ENCODE results near the gene JMJD1C.
"Not testable (repeated sequence)": the region's sequence is repeated elsewhere in the genome, so short reads cannot be mapped to it uniquely, and the experiment has no call there.

Gene JMJD1C

DNA sequence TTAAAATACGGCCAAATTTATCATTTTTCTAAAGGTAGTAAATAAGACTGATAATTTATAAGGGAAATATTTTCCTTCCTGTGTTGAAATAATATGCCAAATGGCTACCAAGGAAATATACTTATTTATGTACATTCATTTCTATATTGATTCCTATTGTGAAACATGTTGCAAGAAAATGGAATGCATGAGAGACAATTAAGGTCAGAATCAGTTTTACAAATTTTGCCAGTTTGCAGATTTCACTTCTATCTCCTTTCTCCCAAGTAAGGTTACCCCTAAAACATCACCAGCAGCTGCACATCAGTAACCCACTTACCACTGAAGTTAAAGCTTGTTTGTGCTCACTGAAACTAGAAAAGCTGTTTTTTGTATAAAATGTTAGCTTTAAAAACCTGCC is 36.2 kb upstream of the JMJD1C start:
- Histone ChIP-seq H2BK15ac (ENCODE audit: low read depth, poor library complexity, severe bottlenecking) (no peak overlapping the region), H2BK5ac (ENCODE audit: low read depth, low read length, poor library complexity, severe bottlenecking) (no peak overlapping the region), H3K4me2 (ENCODE audit: low read length, poor library complexity, severe bottlenecking) (no peak overlapping the region), H2BK12ac (ENCODE audit: low read length in 2 of 2) (no peak overlapping the region), H3K79me1 (replicated peaks; ENCODE audit: low read length, poor library complexity, severe bottlenecking) (peaks cover 5% of the 10 kb centered on the region), H4K91ac (ENCODE audit: low read length) (no peak overlapping the region), H3K18ac (ENCODE audit: low read depth in 1 of 2, low read length in 2 of 2) (no peak overlapping the region), H3K4me1 (ENCODE audit: control insufficient read depth, insufficient read depth, low read depth, low read length) (peaks cover 3% of the 10 kb centered on the region), H2AFZ (ENCODE audit: low read depth, low read length) (no peak overlapping the region), H3K36me3 (ENCODE audit: control insufficient read depth in 1 of 2, insufficient read depth in 2 of 2, low read depth in 1 of 2, low read length in 2 of 2) (no peaks in the 10 kb centered on the region), H3K4ac (ENCODE audit: low read depth in 1 of 2, low read length in 2 of 2) (no peak overlapping the region), H3K9me3 (ENCODE audit: control insufficient read depth, low read length) (no peaks in the 10 kb centered on the region), H2AK5ac (ENCODE audit: low read length, severe bottlenecking) (no peak overlapping the region), H3K14ac (ENCODE audit: low read length in 2 of 2) (no peak overlapping the region), H3K27me3 (ENCODE audit: control insufficient read depth in 1 of 2, insufficient read depth in 1 of 2, low read length in 2 of 2) (no peaks in the 10 kb centered on the region), H3K23ac (ENCODE audit: low read length in 2 of 2) (no peak overlapping the region), H3K9ac (ENCODE audit: low read length) (no peak overlapping the region), H4K8ac (ENCODE audit: low read length) (no peak overlapping the region), H3K4me3 (ENCODE audit: insufficient read depth in 1 of 2, low read depth in 1 of 2, low read length in 2 of 2) (no peak overlapping the region), H3K27ac (ENCODE audit: low read length, poor library complexity, severe bottlenecking) (no peak overlapping the region), H2BK120ac (ENCODE audit: low read depth, low read length) (no peak overlapping the region)
- no peak for DNase-seq
- WGBS, result no CpG with 5 or more reads among the region's 1 CpG

DNA sequence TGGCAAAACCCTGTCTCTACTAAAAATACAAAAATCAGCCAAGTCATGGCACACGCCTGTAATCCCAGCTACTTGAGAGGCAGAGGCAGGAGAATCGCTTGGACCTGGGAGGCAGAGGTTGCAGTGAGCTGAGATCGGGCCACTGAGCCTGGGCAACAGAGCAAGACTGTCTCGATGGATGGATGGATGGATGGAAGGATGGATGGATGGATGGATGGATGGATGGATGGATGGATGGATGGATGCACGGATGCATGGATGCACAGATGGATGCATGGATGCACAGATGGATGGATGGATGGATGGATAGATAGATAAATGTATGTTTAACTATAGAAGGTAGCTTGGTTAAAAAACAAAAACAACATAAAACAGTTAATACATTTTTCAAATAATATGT is 34.8 kb upstream of the JMJD1C start:
- H3K79me1 ChIP-seq (replicated peaks; ENCODE audit: low read length, poor library complexity, severe bottlenecking); H3K27ac ChIP-seq (ENCODE audit: low read length, poor library complexity, severe bottlenecking); H3K36me3 ChIP-seq (ENCODE audit: control insufficient read depth in 1 of 2, insufficient read depth in 2 of 2, low read depth in 1 of 2, low read length in 2 of 2); H4K91ac ChIP-seq (ENCODE audit: low read length); H3K4me1 ChIP-seq (ENCODE audit: control insufficient read depth, insufficient read depth, low read depth, low read length); H2BK5ac ChIP-seq (ENCODE audit: low read depth, low read length, poor library complexity, severe bottlenecking); H3K9me3 ChIP-seq (ENCODE audit: control insufficient read depth, low read length); H4K8ac ChIP-seq (ENCODE audit: low read length); H3K23ac ChIP-seq (ENCODE audit: low read length in 2 of 2); H3K27me3 ChIP-seq (ENCODE audit: control insufficient read depth in 1 of 2, insufficient read depth in 1 of 2, low read length in 2 of 2); H3K9ac ChIP-seq (ENCODE audit: low read length); DNase-seq; H2AK5ac ChIP-seq (ENCODE audit: low read length, severe bottlenecking); H2BK120ac ChIP-seq (ENCODE audit: low read depth, low read length); H2BK12ac ChIP-seq (ENCODE audit: low read length in 2 of 2); H3K4me2 ChIP-seq (ENCODE audit: low read length, poor library complexity, severe bottlenecking); H3K14ac ChIP-seq (ENCODE audit: low read length in 2 of 2); H3K4me3 ChIP-seq (ENCODE audit: insufficient read depth in 1 of 2, low read depth in 1 of 2, low read length in 2 of 2); H2AFZ ChIP-seq (ENCODE audit: low read depth, low read length); H3K4ac ChIP-seq (ENCODE audit: low read depth in 1 of 2, low read length in 2 of 2); H2BK15ac ChIP-seq (ENCODE audit: low read depth, poor library complexity, severe bottlenecking): not testable (repeated sequence)
- WGBS, result 87% methylated on average over 5 of the region's 5 CpGs
- peak overlapping the region in 1 of 2 experiments; percentile 48 for H3K18ac ChIP-seq (ENCODE audit: low read depth in 1 of 2, low read length in 2 of 2)

DNA sequence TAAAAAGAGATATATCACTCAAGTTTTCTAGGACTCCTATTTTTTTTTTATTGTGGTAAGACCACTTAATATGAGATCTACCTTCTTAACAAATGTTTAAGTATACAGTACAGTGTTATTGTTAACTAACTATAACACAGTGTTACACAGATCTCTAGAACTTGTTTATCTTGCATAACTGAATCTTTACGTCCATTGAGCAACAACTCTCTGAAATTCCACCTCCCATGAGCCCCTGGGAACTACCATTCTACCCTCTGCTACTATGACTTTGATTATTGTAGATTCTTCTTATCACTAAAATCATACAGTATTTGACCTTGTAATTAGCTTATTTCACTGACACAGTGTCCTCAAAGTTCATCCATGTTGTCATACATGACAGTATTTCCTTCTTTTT is 32.9 kb upstream of the JMJD1C start:
- no peak overlapping the region for H2AFZ ChIP-seq (ENCODE audit: low read depth, low read length)
- no peak overlapping the region for H3K23ac ChIP-seq (ENCODE audit: low read length in 2 of 2)
- H3K9me3 ChIP-seq (ENCODE audit: control insufficient read depth, low read length), result no peaks in the 10 kb centered on the region
- no peaks in the 10 kb centered on the region for H3K36me3 ChIP-seq (ENCODE audit: control insufficient read depth in 1 of 2, insufficient read depth in 2 of 2, low read depth in 1 of 2, low read length in 2 of 2)
- H3K4me3 ChIP-seq (ENCODE audit: insufficient read depth in 1 of 2, low read depth in 1 of 2, low read length in 2 of 2), result no peak overlapping the region
- H3K18ac ChIP-seq (ENCODE audit: low read depth in 1 of 2, low read length in 2 of 2), result no peak overlapping the region
- no peak overlapping the region for H2AK5ac ChIP-seq (ENCODE audit: low read length, severe bottlenecking)
- no peak overlapping the region for H3K4me2 ChIP-seq (ENCODE audit: low read length, poor library complexity, severe bottlenecking)
- peaks cover 3% of the 10 kb centered on the region for H3K4me1 ChIP-seq (ENCODE audit: control insufficient read depth, insufficient read depth, low read depth, low read length)
- no peak overlapping the region for H2BK15ac ChIP-seq (ENCODE audit: low read depth, poor library complexity, severe bottlenecking)
- H3K79me1 ChIP-seq (replicated peaks; ENCODE audit: low read length, poor library complexity, severe bottlenecking), result peaks cover 6% of the 10 kb centered on the region
- peak; percentile 49 for DNase-seq
- no peak overlapping the region for H2BK12ac ChIP-seq (ENCODE audit: low read length in 2 of 2)
- no peak overlapping the region for H2BK120ac ChIP-seq (ENCODE audit: low read depth, low read length)
- H3K14ac ChIP-seq (ENCODE audit: low read length in 2 of 2), result no peak overlapping the region
- no peaks in the 10 kb centered on the region for H3K27me3 ChIP-seq (ENCODE audit: control insufficient read depth in 1 of 2, insufficient read depth in 1 of 2, low read length in 2 of 2)
- no peak overlapping the region for H4K8ac ChIP-seq (ENCODE audit: low read length)
- no peak overlapping the region for H3K27ac ChIP-seq (ENCODE audit: low read length, poor library complexity, severe bottlenecking)
- no peak overlapping the region for H3K9ac ChIP-seq (ENCODE audit: low read length)
- no peak overlapping the region for H3K4ac ChIP-seq (ENCODE audit: low read depth in 1 of 2, low read length in 2 of 2)
- H4K91ac ChIP-seq (ENCODE audit: low read length), result no peak overlapping the region
- H2BK5ac ChIP-seq (ENCODE audit: low read depth, low read length, poor library complexity, severe bottlenecking), result no peak overlapping the region
- 82% methylated on average over 1 of the region's 1 CpG for WGBS

DNA sequence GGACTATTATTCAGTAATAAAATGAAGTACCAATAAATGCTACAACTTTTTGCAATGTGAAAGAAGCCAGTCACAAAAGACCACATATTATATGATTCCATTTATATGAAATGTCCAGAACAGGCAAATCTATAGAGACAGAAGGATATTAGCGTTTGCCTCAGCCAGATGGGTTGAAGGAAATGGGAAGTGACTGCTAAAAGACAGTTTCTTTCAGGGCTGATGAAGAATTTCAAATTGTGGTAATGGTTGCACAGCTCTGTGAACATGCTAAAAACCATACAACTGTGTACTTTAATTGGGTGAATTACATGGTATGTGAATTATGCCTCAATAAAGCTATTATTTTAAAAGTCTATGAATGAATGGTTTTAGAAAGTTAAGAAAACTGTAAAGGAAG is 31.5 kb upstream of the JMJD1C start:
- Histone ChIP-seq H3K9ac (ENCODE audit: low read length) (no peak overlapping the region), H3K79me1 (replicated peaks; ENCODE audit: low read length, poor library complexity, severe bottlenecking) (peaks cover 6% of the 10 kb centered on the region), H2AK5ac (ENCODE audit: low read length, severe bottlenecking) (no peak overlapping the region), H2BK12ac (ENCODE audit: low read length in 2 of 2) (no peak overlapping the region), H2BK15ac (ENCODE audit: low read depth, poor library complexity, severe bottlenecking) (no peak overlapping the region), H3K18ac (ENCODE audit: low read depth in 1 of 2, low read length in 2 of 2) (no peak overlapping the region), H3K4ac (ENCODE audit: low read depth in 1 of 2, low read length in 2 of 2) (no peak overlapping the region), H2BK120ac (ENCODE audit: low read depth, low read length) (no peak overlapping the region), H3K27me3 (ENCODE audit: control insufficient read depth in 1 of 2, insufficient read depth in 1 of 2, low read length in 2 of 2) (no peaks in the 10 kb centered on the region), H3K4me2 (ENCODE audit: low read length, poor library complexity, severe bottlenecking) (no peak overlapping the region), H4K8ac (ENCODE audit: low read length) (no peak overlapping the region), H3K27ac (ENCODE audit: low read length, poor library complexity, severe bottlenecking) (no peak overlapping the region), H3K23ac (ENCODE audit: low read length in 2 of 2) (no peak overlapping the region), H4K91ac (ENCODE audit: low read length) (no peak overlapping the region), H3K4me3 (ENCODE audit: insufficient read depth in 1 of 2, low read depth in 1 of 2, low read length in 2 of 2) (no peak overlapping the region), H3K9me3 (ENCODE audit: control insufficient read depth, low read length) (no peaks in the 10 kb centered on the region), H3K14ac (ENCODE audit: low read length in 2 of 2) (no peak overlapping the region), H3K4me1 (ENCODE audit: control insufficient read depth, insufficient read depth, low read depth, low read length) (peaks cover 6% of the 10 kb centered on the region), H2BK5ac (ENCODE audit: low read depth, low read length, poor library complexity, severe bottlenecking) (no peak overlapping the region), H2AFZ (ENCODE audit: low read depth, low read length) (no peak overlapping the region), H3K36me3 (ENCODE audit: control insufficient read depth in 1 of 2, insufficient read depth in 2 of 2, low read depth in 1 of 2, low read length in 2 of 2) (no peaks in the 10 kb centered on the region)
- 95% methylated on average over 1 of the region's 1 CpG for WGBS
- no peak for DNase-seq
